ENCODE data around the gene SERAC1. TPM values are rescaled to one million over a fixed set of nuclear protein-coding genes. Genes with fewer than 3 reads are reported as not detected.
A peak's percentile ranks its signal among the peaks of the same experiment; 100 is the strongest.
"Not testable (repeated sequence)": the region's sequence is repeated elsewhere in the genome, so short reads cannot be mapped to it uniquely, and the experiment has no call there.

Gene SERAC1
- 10 to 100 TPM; 22.9 to 36.5 (median 27.8) TPM for total RNA-seq

GRCh38 chr6:158168040-158168289 lies at the start of gene SERAC1:
Gene SERAC1, minus strand, starts transcription at chr6:158168262. Its CDS starts 9,899 bp downstream, at chr6:158158363.
- H3K9me3 ChIP-seq, result no peaks in the 10 kb centered on the region
- no peaks in the 10 kb centered on the region for H3K27me3 ChIP-seq
- H3K4me1 ChIP-seq, result peaks cover 3 to 41% (median 9%) of the 10 kb centered on the region in 3 donors
- peak within 1 kb of the TSS; percentile 90 to 99 (median 97) for H3K27ac ChIP-seq
- H3K36me3 ChIP-seq, result no peaks in the 10 kb centered on the region
- WGBS, 2 donors (ENCODE audit: low coverage in 1 of 2), result 0% methylated on average over 1 of the region's 29 CpGs; no CpG with 5 or more reads in 1 of the 2 donors
- TF ChIP-seq EP300 (IDR thresholded peaks at IDR 0.05) (no peak), CTCF (IDR thresholded peaks at IDR 0.05) (no peak), POLR2A (IDR thresholded peaks at IDR 0.05) (no peak), POLR2AphosphoS5 (IDR thresholded peaks at IDR 0.05) (no peak)
- H3K4me3 ChIP-seq, result peak within 1 kb of the TSS; percentile 66 to 90
- peak; percentile 83 for ATAC-seq

- ATAC-seq, result peak; percentile 92
- Histone ChIP-seq H3K27ac (no peak overlapping the region), H3K27me3 (no peaks in the 10 kb centered on the region), H3K4me3 (no peak overlapping the region), H3K36me3 (no peaks in the 10 kb centered on the region), H3K4me1 (no peaks in the 10 kb centered on the region), H3K9me3 (no peaks in the 10 kb centered on the region)
- WGBS, 2 donors (ENCODE audit: low coverage in 1 of 2), result 8 to 17% methylated on average over 6 to 7 of the region's 7 CpGs
- no peak for TF ChIP-seq POLR2A (IDR thresholded peaks at IDR 0.05)
- TF ChIP-seq EP300 (IDR thresholded peaks at IDR 0.05), result no peak
- TF ChIP-seq CTCF (IDR thresholded peaks at IDR 0.05), result peak; percentile 38 to 72 (median 60)
- no peak for TF ChIP-seq POLR2AphosphoS5 (IDR thresholded peaks at IDR 0.05)
Measured at GRCh38 chr6:158213925-158214674, 46.0 kb upstream of the SERAC1 start.

GRCh38 chr6:158211273-158212055 lies 43.4 kb upstream of the SERAC1 start:
- Histone ChIP-seq H3K9me3 (no peaks in the 10 kb centered on the region), H3K4me1 (no peaks in the 10 kb centered on the region), H3K27me3 (peaks cover 10% of the 10 kb centered on the region), H3K36me3 (no peaks in the 10 kb centered on the region), H3K27ac (no peak overlapping the region), H3K4me3 (no peak overlapping the region)
- TF ChIP-seq POLR2A (IDR thresholded peaks at IDR 0.05), result no peak
- no peak for TF ChIP-seq EP300 (IDR thresholded peaks at IDR 0.05)
- TF ChIP-seq POLR2AphosphoS5 (IDR thresholded peaks at IDR 0.05), result no peak
- no peak for TF ChIP-seq CTCF (IDR thresholded peaks at IDR 0.05)
- ATAC-seq, result no peak
- WGBS, 2 donors (ENCODE audit: low coverage in 1 of 2), result 79 to 83% methylated on average over 3 of the region's 3 CpGs

GRCh38 chr6:158209582-158210333 lies 41.7 kb upstream of the SERAC1 start:
- ATAC-seq, result not testable (repeated sequence)
- H3K27me3 ChIP-seq, result peaks cover 14% of the 10 kb centered on the region

GRCh38 chr6:158208226-158209030 lies 40.4 kb upstream of the SERAC1 start:
- ATAC-seq, H3K36me3 ChIP-seq, H3K4me3 ChIP-seq, H3K27ac ChIP-seq, H3K4me1 ChIP-seq, H3K9me3 ChIP-seq: not testable (repeated sequence)
- peaks cover 14% of the 10 kb centered on the region for H3K27me3 ChIP-seq
- 73 to 93% methylated on average over 2 to 19 of the region's 20 CpGs for WGBS, 2 donors (ENCODE audit: low coverage in 1 of 2)

More at GRCh38 chr6:158209582-158210333, 41.7 kb upstream of the SERAC1 start:
- not testable (repeated sequence) for H3K9me3 ChIP-seq, H3K4me3 ChIP-seq, H3K27ac ChIP-seq, H3K4me1 ChIP-seq, H3K36me3 ChIP-seq
- WGBS, 2 donors (ENCODE audit: low coverage in 1 of 2), result 97% methylated on average over 7 of the region's 52 CpGs; no CpG with 5 or more reads in 1 of the 2 donors

All from gastroesophageal sphincter (tissue), 4 donors.